HG02763 (cell line): ENCODE results near the gene TRNP1.
"Not testable (repeated sequence)": the region's sequence is repeated elsewhere in the genome, so short reads cannot be mapped to it uniquely, and the experiment has no call there.

ENCODE experiments used
- ATAC-seq: cut with Tn5 transposase; IDR thresholded peaks from one replicate; pipeline ENCODE4 v1.9.1; 2021; ENCODE audit warnings: mild to moderate bottlenecking, moderate library complexity; ENCODE audit not compliant: unreplicated experiment

TRNP1 gene

DNA sequence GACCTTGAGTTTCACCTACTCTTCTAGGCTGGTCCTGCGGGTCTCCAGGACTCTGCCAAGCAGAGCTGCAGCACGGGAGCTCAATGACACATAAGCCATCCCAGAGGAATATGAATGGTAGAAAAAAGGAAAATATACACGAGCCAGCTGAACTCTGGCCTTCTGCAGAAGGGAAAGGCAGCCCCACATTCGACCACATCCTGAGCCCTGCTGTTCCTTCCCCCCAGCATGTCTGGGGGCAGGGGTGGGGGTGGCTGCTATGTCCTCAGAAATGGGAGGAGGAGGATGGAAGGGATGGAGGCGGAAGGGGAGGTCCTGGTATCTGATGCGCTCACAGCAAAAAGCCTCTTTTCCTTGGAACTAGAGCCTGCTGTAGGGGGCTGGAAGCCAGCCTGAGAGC lies 21.1 kb upstream of the TRNP1 start:
- ATAC-seq: no peak

DNA sequence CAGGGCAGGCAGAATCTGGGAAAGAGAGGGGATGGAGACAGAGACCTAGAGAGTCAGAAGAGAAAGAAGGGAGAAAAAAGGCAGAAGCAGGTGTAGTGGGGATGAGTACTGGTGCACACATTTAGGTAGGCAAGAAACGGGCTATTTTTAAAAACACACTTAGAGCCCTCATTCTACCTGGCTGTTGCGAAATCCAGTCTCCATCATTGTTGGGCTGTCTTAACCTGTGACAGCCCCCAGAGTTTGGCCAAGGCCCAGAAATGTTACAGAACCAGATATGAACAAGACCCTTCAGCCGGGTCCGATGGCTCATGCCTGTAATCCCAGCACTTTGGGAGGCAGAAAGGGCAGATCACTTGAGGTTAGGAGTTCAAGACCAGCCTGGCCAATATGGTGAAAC lies 20.7 kb upstream of the TRNP1 start:
- ATAC-seq: no peak

DNA sequence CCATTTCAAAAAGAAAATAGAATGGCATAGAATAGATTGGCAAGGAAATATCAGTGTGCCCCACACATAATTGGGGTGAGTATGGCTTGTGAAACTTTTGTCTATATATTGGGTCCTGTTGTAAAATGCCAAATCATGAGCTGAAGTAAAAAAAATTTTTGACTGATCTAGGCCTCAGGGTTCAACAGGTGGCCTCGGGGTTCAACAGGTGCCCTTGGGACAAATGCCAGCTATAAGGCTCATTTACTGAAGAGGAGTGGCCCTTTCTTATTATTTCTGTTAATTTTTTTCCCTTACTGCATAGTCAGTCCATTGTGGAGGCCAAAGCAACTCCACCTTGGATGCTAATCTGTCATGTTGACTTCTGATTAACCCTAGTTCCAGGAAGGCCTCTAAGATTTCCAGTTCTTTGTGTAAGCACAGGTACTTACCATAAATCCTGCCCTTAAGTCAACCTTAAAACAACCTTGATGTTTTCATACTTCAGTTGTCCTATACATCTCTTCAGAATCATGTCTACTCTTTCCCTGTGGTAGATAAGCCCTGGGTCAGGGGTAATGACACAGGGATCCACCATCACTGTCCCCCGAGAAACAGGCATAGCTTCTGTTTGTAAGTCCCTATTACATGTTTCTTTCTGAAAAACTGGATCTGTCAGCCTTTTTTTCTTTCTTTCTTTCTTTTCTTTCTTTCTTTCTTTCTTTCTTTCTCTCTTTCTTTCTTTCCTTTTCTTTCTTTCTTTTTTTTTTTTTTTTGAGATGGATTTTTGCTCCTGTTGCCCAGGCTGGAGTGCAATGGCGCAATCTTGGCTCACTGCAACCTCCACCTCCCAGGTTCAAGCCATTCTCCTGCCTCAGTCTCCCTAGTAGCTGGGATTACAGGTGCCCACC lies 16.6 kb upstream of the TRNP1 start:
- ATAC-seq: no peak

DNA sequence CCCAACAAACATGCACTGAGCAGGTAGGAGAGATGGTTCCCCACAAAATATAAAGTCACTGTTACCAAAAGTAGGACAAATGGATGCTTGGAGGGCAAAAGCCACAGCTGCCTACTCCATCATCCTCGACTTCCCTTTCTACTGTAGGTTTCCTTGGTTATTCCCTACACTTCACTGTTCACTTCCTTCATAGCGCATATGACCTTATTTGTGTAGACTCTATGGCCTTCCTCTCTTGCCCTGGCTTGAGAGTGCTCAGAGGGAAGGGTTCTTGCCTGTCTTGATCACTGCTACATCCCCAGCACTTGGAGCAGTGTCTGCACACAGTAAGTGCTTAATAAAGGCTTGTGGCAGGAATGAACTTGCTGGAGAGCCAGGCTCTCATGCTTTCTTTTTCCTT lies 14.6 kb upstream of the TRNP1 start:
- no peak for ATAC-seq

DNA sequence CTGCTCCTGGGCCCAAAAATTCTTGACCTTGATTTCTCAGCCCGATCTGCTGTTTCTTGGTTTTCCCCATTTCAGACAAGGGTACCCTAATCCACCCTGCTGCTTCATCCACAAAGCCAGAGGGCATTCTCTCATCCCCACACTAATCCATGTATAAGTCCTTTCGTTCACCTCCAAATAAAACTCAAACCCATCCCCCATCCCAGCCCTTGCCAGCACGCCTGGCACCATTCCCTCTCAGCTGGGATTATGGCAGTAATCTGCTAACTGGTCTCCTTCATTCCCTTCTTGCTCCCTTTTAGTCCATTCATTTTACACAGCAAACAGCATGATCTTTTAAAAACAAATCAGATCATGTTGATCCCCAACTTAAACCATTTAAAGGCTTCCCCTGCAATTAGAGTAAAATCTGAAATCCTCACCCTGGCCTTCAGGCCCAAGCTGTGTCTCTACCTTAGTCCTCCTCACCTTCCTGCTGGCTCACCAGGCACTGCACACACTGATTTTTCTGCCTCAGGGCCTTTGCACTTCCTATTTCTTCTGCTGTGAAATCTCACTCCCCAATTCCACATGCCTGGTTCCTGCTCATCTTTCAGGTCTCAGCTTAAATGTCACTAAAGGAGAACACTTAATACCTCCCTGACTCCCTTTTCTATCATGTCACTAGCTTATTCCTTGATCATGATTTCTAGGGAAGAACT lies 12.2 kb upstream of the TRNP1 start:
- ATAC-seq: no peak

DNA sequence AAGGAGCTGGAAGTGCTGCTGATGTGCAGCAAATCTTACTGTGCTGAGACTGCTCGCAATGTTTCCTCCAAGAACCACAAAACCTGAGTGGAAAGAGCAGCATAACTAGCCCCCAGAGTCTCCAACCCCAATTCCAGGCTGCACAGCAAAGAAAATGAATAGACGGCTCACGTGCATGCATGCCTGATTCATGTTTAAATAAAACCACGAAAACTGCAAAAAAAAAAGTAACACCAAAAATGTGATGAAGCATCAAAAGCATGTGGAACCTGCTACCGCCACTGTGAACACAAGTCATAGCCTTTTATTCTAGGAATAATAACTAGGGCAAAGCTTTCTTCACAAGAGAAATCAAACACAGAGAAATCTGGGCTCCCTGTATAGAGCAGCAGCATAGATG lies 9.6 kb upstream of the TRNP1 start:
- no peak for ATAC-seq

DNA sequence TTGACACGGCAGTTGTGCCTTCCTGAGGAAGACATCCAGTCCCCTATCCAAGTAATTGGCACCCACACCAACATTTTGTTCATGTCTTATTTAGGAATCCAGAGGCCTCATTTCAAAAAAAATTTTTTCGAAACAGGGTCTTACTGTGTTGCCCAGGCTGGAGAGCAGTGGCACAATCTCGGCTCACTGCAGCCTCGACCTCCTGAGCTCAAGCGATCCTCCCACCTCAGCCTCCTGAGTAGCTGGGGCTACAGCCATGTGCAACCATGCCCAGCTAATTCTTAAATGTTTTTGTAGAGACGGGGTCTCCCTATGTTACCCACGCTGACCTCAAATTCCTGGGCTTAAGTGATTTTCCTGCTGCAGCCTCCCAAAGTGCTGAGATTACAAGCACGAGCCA lies 9.2 kb upstream of the TRNP1 start:
- no peak for ATAC-seq

DNA sequence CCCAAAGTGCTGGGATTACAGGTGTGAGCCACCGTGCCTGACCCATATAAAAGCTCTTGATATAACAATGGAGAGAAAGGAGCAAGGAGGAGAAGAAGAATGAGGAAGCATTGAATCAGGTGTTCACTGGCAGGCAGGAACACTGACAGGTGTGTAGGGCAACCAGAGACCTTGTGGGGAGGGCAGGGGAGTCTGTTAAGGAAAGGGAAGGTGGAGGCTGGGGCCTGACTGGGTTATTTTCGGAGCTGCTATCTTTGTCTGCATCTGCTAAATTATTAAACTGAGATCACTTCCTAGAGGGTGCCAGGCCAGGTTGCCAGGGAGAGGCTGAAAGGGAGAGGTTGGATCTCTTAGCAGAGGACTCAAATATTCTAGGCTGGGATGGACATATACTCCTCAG lies 6.8 kb upstream of the TRNP1 start:
- ATAC-seq: no peak

DNA sequence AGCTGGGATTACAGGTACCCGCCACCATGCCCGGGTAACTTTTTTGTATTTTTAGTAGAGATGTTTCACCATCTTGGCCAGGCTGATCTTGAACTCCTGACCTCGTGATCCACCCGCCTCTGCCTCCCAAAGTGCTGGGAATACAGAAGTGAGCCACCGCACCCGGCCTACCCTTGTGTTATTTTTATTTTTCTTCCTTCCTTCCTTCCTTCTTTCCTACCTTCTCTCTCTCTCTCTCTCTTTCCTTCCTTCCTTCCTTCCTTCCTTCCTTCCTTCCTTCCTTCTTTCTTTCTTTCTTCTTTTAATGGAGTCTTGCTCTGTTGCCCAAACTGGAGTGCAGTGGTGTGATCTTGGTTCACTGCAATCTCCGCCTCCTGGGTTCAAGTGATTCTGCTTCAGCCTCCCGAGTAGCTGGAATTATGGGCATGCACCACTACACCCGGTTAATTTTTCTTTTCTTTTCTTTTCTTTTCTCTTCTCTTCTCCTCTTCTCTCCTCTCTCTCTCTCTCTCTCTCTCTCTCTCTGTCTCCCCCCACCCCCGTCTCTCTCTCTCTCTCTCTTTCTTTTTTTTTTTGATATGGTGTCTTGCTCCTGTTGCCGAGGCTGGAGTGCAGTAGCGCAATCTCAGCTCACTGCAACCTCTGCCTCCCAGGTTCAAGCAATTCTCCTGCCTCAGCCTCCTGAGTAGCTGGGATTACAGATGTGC lies 3.9 kb upstream of the TRNP1 start:
- ATAC-seq: not testable (repeated sequence)

DNA sequence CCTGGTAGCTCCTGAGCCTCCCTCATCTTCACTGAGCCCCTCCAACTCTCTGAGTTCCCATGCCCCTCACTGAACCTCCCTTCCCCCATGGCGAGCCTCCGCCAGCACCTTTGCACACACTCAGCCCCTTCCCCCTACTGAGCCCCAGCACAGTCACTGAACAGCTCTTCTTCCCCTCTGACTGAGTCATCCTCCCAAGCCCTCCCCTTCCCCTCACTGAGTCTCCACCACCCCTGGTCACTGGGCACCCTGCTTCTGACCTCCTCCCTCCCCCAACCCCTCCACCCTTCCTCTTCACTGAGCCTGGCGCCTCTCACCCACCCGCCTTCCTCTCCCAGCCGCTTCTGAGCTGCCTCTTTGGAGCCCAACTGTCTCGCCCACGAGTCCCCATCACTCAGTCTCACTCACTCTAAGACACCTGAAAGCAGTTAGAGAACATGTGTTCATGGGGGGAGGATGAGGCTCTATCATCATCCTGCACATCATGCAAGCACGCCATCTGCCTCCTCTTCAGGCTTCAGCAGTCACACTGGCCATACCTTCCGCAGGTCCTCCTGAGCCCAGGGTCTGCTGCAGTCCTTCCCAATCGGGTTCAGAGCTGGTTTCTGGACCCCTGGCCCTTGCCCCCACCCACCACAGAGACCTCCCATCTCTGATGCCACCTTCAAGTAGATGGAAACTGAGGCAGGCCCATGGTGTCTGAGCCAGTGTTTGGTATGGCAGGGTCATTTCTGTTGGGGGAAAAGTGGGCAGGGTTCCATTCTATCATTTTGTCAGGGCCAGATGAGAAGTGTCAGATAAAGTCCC lies 2.0 kb upstream of the TRNP1 start:
- ATAC-seq: no peak

DNA sequence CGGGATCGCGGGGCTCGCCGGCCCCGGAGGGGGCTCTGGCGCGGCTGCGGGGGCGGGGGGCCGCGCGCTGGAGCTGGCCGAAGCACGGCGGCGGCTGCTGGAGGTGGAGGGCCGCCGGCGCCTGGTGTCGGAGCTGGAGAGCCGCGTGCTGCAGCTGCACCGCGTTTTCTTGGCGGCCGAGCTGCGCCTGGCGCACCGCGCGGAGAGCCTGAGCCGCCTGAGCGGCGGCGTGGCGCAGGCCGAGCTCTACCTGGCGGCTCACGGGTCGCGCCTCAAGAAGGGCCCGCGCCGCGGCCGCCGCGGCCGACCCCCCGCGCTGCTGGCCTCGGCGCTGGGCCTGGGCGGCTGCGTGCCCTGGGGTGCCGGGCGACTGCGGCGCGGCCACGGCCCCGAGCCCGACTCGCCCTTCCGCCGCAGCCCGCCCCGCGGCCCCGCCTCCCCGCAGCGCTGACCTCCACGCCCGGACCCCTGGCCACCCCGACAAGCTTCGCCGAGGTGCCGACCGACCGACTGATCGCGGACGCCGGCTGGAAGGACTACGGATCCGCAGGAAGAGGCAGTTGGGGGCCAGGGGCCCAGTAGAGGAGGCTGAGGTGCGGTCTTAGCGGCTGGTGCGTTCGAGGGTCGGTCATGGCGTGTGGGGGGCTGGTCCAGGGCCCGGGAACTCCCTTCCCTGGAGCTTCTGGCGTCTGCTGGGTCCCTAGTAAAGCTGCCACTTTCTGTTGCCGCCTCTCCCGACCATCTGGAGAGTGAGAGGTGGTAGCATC lies 711 bp downstream of the TRNP1 start:
- ATAC-seq: peak; percentile 13

DNA sequence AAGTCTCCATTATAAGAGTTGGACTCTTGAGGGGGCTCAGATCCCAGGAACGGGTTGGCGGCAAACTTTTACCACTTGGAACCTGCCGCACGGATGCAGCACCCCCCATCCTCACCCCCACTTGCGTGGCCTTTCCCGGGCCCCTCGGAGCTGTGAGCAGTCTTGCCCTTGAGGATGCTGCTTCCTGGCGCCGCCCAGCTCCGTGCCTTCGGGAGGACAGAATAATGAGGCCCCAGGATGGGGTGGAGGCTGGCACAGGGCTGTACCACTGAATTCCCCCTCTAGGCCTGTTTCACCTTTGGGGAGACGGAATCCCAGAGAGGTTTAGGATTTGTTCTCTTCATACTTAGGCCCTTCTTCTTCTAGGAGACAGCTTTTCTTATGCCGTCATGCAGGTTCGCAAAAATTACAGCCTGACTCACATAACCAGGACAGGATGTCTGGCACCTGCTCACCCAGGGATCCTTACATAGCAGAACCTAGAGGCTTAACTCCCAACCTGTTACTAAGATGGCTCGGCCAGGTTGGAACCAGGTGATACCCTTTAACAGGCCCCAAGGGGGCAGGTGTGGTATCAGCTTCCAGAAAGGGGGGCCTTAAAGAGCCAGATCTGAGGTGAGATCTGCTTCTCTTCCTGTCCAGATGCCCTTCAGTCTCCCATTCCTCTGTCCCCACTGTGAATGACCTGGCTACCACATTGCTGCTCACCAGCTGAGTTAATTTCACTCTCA lies 1.5 kb downstream of the TRNP1 start:
- ATAC-seq: no peak

DNA sequence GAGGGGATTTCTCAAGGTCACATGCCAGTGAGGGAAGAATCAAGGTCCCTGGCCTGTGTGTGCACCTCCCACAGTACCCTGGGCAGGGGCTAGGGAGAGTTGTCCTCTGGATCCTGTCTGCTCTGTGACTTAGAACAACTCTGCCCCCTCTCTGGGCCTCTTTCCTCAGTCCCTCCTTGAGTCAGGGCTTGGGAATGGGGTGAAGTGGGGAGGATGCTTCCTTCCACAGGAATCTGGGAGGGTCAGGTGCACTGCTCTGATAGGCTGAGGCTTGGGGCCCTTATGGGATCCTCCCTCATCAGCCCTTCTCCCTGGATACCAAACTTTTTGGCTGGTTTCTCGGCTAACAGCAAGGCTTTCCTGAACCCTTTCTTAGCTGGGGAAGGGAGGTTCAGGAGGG lies 2.5 kb downstream of the TRNP1 start:
- no peak for ATAC-seq

DNA sequence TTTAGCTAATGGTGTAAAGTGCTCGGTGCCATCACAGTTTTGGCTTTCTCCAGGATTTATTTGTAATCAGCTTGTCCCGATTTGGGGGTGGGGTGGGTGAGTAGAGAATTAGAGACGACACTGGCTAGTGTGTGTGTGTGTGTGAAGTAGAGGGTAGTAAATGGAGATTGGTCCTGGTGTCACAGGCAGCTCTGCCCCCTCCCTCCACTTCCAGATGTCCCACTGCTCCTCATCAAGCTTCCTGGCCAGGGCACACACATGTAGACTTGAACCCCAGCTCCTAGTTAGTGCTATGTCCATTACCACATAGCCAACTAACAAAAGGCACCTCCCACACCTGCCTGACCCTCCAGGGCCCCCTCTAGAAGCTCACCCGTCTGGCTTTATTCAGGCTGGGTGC lies 3.2 kb downstream of the TRNP1 start:
- no peak for ATAC-seq

DNA sequence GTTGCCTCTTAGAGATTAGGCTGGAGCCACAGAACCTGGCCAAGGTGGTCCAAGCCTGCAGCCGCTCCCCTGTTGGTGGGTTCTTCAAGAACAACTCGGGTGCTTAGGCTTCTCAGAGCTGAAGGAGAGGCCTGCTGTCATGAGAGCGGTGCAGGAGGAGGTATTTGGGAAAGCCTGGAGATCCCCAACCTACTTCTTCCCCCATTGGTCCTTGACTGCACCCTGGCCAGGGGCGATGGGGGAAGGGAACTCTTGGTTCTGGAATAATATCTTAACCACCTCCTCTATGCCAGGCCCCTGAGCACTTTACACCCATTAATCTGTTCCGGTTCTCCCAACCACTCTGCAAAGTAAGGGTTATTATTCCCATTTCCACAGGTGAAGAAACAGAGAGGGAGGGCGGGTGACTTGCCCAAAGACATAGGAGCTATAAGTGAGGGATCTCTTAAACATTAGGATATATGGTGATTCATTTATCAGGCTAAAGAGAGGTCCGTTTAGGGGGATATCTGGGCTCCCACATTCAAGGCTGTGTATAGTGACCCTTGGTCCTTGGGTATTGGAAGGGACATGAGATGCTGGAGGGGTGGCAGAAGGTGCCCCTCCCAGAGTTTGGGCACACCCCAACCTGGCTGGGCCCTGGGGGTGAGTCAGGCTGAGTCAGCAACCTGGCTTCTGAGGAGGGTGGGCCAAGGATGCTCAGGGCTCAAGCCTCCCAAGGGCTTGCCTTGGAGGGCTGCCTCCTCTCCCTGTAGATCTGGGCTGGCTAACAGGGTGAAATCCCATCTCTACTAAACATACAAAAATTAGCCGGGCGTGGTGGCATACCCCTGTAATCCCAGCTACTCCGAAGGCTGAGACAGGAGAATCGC lies 5.2 kb downstream of the TRNP1 start:
- no peak for ATAC-seq

DNA sequence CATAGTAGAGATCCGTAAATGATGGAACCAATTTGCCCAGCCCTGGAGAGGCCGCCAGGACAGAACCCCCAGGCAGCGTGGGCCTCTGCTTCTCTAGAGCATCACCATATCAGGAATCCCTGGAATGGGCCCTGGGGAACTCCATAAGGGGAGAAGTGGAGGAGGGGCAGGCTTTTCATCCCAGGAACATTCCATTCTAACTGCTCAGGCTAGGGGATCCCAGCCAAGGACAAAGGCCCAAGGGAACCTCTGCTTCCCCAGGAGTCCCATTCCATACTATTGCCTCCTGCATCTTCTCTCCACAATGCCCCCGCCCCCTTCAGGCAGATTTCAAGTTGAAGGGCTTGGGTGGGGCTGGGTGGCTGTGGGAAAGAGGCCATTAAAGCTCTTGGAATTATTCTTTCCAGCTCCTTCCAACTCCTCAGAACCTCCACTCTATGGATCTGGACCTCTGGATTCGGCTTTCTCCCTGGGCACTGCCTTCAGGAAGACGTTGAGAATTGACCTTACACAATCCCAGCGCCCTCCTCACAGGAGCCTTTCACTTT lies 6.0 kb downstream of the TRNP1 start:
- no peak for ATAC-seq

DNA sequence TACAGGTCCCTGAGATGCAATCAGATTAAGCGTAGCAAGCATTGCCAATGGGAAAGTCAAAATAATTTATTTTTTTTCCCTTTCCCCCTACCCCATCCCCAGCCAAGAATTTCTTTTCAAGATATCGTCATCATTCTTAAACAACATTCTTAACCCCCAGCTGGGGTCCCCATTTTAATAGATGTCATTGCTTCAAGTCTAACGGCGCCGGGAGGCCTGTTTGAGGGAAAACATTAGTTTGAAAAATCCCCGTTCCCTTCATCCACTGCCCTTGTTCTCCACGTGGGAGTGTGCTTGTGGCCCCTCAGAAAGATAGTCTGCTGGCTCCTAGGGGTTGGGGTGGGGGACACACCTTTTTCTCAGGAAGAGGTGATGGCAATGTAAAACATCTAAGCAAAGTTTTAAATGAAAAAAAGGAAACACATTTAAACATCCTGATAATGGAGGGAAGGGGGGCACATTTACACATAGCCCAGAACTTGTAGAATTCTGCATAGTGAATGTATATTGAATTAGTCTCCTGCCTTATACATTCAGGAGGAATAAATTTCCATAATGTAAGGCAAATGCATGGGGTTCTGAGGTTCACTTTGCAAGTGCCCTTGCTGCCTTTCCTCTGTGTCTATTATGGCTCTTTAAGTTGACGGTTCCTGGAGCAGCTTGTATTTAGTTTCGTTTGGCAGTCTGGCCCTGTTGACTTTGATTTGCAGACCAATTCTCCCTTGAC lies 6.8 kb downstream of the TRNP1 start:
- no peak for ATAC-seq
